Measurements from ENCODE around the gene JMJD7.

JMJD7 gene

GRCh38 chr15:41882689-41883483 lies 55.0 kb downstream of the JMJD7 start:
- DNase-seq (ENCODE audit: insufficient read length) (no peak), FAIRE-seq (no peak)
- TF ChIP-seq POLR2A (IDR thresholded peaks at IDR 0.05; ENCODE audit: low read depth, low read length) (no peak), POLR2AphosphoS5 (IDR thresholded peaks at IDR 0.05; ENCODE audit: low read depth, low read length) (no peak), TAF1 (IDR thresholded peaks at IDR 0.05; ENCODE audit: borderline replicate concordance, low read depth, low read length) (no peak)

- no peak for DNase-seq (ENCODE audit: insufficient read length)
- no peak for FAIRE-seq
- no peak for TF ChIP-seq TAF1 (IDR thresholded peaks at IDR 0.05; ENCODE audit: borderline replicate concordance, low read depth, low read length)
- TF ChIP-seq POLR2A (IDR thresholded peaks at IDR 0.05; ENCODE audit: low read depth, low read length): no peak
- no peak for TF ChIP-seq POLR2AphosphoS5 (IDR thresholded peaks at IDR 0.05; ENCODE audit: low read depth, low read length)
Observed at GRCh38 chr15:41883484-41883825, 55.6 kb downstream of the JMJD7 start.

- DNase-seq (ENCODE audit: insufficient read length) (no peak), FAIRE-seq (no peak)
- TF ChIP-seq POLR2A (IDR thresholded peaks at IDR 0.05; ENCODE audit: low read depth, low read length) (no peak), POLR2AphosphoS5 (IDR thresholded peaks at IDR 0.05; ENCODE audit: low read depth, low read length) (no peak), TAF1 (IDR thresholded peaks at IDR 0.05; ENCODE audit: borderline replicate concordance, low read depth, low read length) (no peak)
Observed at GRCh38 chr15:41884458-41884857, 56.6 kb downstream of the JMJD7 start.

- no peak for TF ChIP-seq POLR2A (IDR thresholded peaks at IDR 0.05; ENCODE audit: low read depth, low read length)
- TF ChIP-seq POLR2AphosphoS5 (IDR thresholded peaks at IDR 0.05; ENCODE audit: low read depth, low read length): no peak
- TF ChIP-seq TAF1 (IDR thresholded peaks at IDR 0.05; ENCODE audit: borderline replicate concordance, low read depth, low read length): no peak
- FAIRE-seq: no peak
- DNase-seq (ENCODE audit: insufficient read length): no peak
Observed at GRCh38 chr15:41885321-41885720, 57.4 kb downstream of the JMJD7 start.

GRCh38 chr15:41885841-41886240 lies 57.9 kb downstream of the JMJD7 start:
- DNase-seq (ENCODE audit: insufficient read length) (no peak), FAIRE-seq (no peak)
- no peak for TF ChIP-seq POLR2A (IDR thresholded peaks at IDR 0.05; ENCODE audit: low read depth, low read length)
- no peak for TF ChIP-seq POLR2AphosphoS5 (IDR thresholded peaks at IDR 0.05; ENCODE audit: low read depth, low read length)
- no peak for TF ChIP-seq TAF1 (IDR thresholded peaks at IDR 0.05; ENCODE audit: borderline replicate concordance, low read depth, low read length)

- no peak for DNase-seq (ENCODE audit: insufficient read length)
- TF ChIP-seq POLR2AphosphoS5 (IDR thresholded peaks at IDR 0.05; ENCODE audit: low read depth, low read length): no peak
- TF ChIP-seq POLR2A (IDR thresholded peaks at IDR 0.05; ENCODE audit: low read depth, low read length): no peak
- TF ChIP-seq TAF1 (IDR thresholded peaks at IDR 0.05; ENCODE audit: borderline replicate concordance, low read depth, low read length): no peak
- no peak for FAIRE-seq
Observed at GRCh38 chr15:41886741-41887140, 58.8 kb downstream of the JMJD7 start.

- FAIRE-seq (no peak), DNase-seq (ENCODE audit: insufficient read length) (no peak)
- no peak for TF ChIP-seq POLR2A (IDR thresholded peaks at IDR 0.05; ENCODE audit: low read depth, low read length)
- no peak for TF ChIP-seq POLR2AphosphoS5 (IDR thresholded peaks at IDR 0.05; ENCODE audit: low read depth, low read length)
- TF ChIP-seq TAF1 (IDR thresholded peaks at IDR 0.05; ENCODE audit: borderline replicate concordance, low read depth, low read length): no peak
Observed at GRCh38 chr15:41887161-41887560, 59.3 kb downstream of the JMJD7 start.
